Neural cell (in vitro differentiated cells): ENCODE data around the gene THAP2. TPM values are rescaled to one million over a fixed set of nuclear protein-coding genes. Genes with fewer than 3 reads are reported as not detected.

Experiments
- H2AFZ ChIP-seq: fragments of 200-600, 300-800 bp; sonication (generic), shearing (Covaris generic); 2 replicates; pipeline ENCODE4 v1.6.0; 2014; ENCODE audit warnings: low read depth, mild to moderate bottlenecking, antibody characterized with exemption, low read length, moderate library complexity
- H3F3A ChIP-seq: fragments of 200-600 bp; shearing (Covaris generic); 2 replicates; pipeline ENCODE4 v1.6.1; 2016; ENCODE audit warnings: mild to moderate bottlenecking, moderate library complexity, mixed read lengths, antibody characterized with exemption, low read length; ENCODE audit not compliant: insufficient read depth, poor library complexity, severe bottlenecking
- H3K27ac ChIP-seq: fragments of 200-600, 300-800 bp; sonication (generic), shearing (Covaris generic); 2 replicates; pipeline ENCODE4 v1.5.1; 2014; ENCODE audit warnings: mild to moderate bottlenecking, low read length, moderate library complexity
- H3K27me3 ChIP-seq: fragments of 300-800, 200-600 bp; sonication (generic), shearing (Covaris generic); 2 replicates; pipeline ENCODE4 v1.6.0; 2014; ENCODE audit warnings: mild to moderate bottlenecking, low read depth, low read length, moderate library complexity; ENCODE audit not compliant: insufficient read depth
- H3K36me3 ChIP-seq: fragments of 300-800, 200-600 bp; sonication (generic), shearing (Covaris generic); 2 replicates; pipeline ENCODE4 v1.5.1; 2014; ENCODE audit warnings: mild to moderate bottlenecking, antibody characterized with exemption, low read length, moderate library complexity; ENCODE audit not compliant: insufficient read depth
- H3K4me2 ChIP-seq: fragments of 300-800, 200-600 bp; sonication (generic), shearing (Covaris generic); 2 replicates; pipeline ENCODE4 v1.6.0; 2014; ENCODE audit warnings: mild to moderate bottlenecking, low read length
- H3K4me3 ChIP-seq: fragments of 300-800, 200-600 bp; sonication (generic), shearing (Covaris generic); 2 replicates; pipeline ENCODE4 v1.5.1; 2014; ENCODE audit warnings: mild to moderate bottlenecking, low read length, moderate library complexity
- H3K79me2 ChIP-seq: fragments of 200-600 bp; shearing (Covaris generic); replicated peaks from 2 replicates; pipeline ENCODE4 v1.6.0; 2014; ENCODE audit warnings: mild to moderate bottlenecking, low read length, moderate library complexity; ENCODE audit not compliant: insufficient read depth
- H3K9ac ChIP-seq: fragments of 300-800, 200-600 bp; sonication (generic), shearing (Covaris generic); 2 replicates; pipeline ENCODE4 v1.6.1; 2016; ENCODE audit warnings: mild to moderate bottlenecking, low read length, mixed read lengths
- H3K9me2 ChIP-seq: fragments of 200-600 bp; shearing (Covaris generic); 2 replicates; pipeline ENCODE4 v1.6.1; 2016; ENCODE audit warnings: mild to moderate bottlenecking, low read length, mixed read lengths; ENCODE audit not compliant: insufficient read depth
- H3K9me3 ChIP-seq: fragments of 200-600, 300-800 bp; sonication (generic), shearing (Covaris generic); 2 replicates; pipeline ENCODE4 v1.6.1; 2016; ENCODE audit warnings: mild to moderate bottlenecking, mixed run types, low read length, moderate library complexity, mixed read lengths
- H4K20me1 ChIP-seq: fragments of 200-600 bp; shearing (Covaris generic); 2 replicates; pipeline ENCODE4 v1.6.1; 2016; ENCODE audit warnings: mild to moderate bottlenecking, mixed run types; ENCODE audit not compliant: insufficient read depth
- CTCF ChIP-seq: fragments of 450-650 bp; IDR thresholded peaks from 2 replicates; pipeline ENCODE4 v1.5.1; 2014; ENCODE audit warnings: antibody characterized with exemption, mild to moderate bottlenecking, moderate library complexity; ENCODE audit not compliant: poor library complexity, severe bottlenecking
- EP300 ChIP-seq: fragments of 450-650 bp; conservative IDR thresholded peaks from 2 replicates; pipeline ENCODE4 v1.6.1; 2014; ENCODE audit warnings: antibody characterized with exemption, mild to moderate bottlenecking, moderate library complexity; ENCODE audit not compliant: poor library complexity, severe bottlenecking
- EZH2 ChIP-seq: fragments of 200-600, 300-800 bp; shearing (Covaris generic), sonication (generic); IDR thresholded peaks from 2 replicates; pipeline ENCODE4 v1.6.1; 2014; ENCODE audit warnings: antibody characterized with exemption, low read length, borderline replicate concordance, mild to moderate bottlenecking; ENCODE audit not compliant: insufficient read depth, poor library complexity, severe bottlenecking
- MXI1 ChIP-seq: fragments of 450-650 bp; conservative IDR thresholded peaks from 2 replicates; pipeline ENCODE4 v1.6.1; 2014; ENCODE audit warnings: antibody characterized with exemption, mild to moderate bottlenecking; ENCODE audit not compliant: poor library complexity, severe bottlenecking
- POLR2AphosphoS5 ChIP-seq: IDR thresholded peaks from 2 replicates; pipeline ENCODE4 v1.6.1; 2012
- RAD21 ChIP-seq: fragments of 450-650 bp; conservative IDR thresholded peaks from 2 replicates; pipeline ENCODE4 v1.6.1; 2014; ENCODE audit warnings: antibody characterized with exemption, mild to moderate bottlenecking, moderate library complexity
- REST ChIP-seq: IDR thresholded peaks from 2 replicates; pipeline ENCODE4 v1.6.1; 2012; ENCODE audit warnings: borderline replicate concordance
- SMC3 ChIP-seq: fragments of 450-650 bp; conservative IDR thresholded peaks from 2 replicates; pipeline ENCODE4 v1.6.1; 2014; ENCODE audit warnings: antibody characterized with exemption, mild to moderate bottlenecking, moderate library complexity; ENCODE audit not compliant: poor library complexity
- TAF1 ChIP-seq: IDR thresholded peaks from 2 replicates; pipeline ENCODE4 v1.6.1; 2012; ENCODE audit warnings: low read depth
- polyA plus RNA-seq: library from polyadenylated mRNA; depleted of rRNA; stranded (reverse); fragments of >200 nt; gene quantifications from 2 replicates; pipeline ENCODE4 v1.2.3, GENCODE V29; 2014

The THAP2 gene
- polyA plus RNA-seq, 1 donor from 2014 or later, result 15.5 TPM

DNA sequence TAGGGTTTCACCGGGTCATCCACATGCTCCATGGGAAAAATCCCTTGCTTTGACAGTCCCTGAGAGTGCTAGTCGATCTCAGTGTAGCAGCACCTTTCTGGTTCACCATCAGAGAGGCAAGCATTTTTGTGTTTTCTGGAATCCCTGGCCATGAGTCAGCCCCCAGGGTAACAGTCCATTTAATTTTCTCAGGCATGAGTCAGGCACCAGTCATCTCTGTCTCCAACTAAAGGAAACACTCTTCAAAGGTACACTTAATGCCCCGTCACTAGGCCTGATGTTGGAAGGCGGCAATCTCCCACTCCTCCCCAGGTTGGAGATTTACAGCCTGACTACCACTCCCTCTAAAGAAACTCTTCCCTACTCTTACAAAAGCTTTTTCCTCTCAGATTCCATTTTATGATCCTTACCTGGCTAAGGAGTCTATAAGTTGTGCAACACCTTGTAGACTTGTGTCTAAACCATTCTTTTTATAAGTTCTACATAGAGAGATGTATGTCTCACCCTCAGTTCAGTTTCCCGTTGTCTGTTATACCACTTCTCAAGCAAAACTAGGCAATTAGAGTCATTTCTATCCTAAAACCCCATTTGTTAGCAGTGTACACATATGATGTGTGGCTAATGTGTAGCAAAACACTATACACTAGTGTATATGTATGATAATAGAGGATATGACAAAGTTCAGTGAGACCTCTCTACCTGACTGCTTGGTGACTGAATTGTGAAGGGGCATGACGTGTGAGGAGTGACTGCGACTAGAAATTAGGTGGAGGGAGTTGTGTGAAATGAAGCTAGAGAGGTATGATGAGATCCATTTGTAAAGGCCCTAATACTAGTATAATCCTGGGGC, 46.4 kb downstream of the THAP2 start:
- no peak overlapping the region for H3K4me2 ChIP-seq
- H3K79me2 ChIP-seq, result no peaks in the 10 kb centered on the region

DNA sequence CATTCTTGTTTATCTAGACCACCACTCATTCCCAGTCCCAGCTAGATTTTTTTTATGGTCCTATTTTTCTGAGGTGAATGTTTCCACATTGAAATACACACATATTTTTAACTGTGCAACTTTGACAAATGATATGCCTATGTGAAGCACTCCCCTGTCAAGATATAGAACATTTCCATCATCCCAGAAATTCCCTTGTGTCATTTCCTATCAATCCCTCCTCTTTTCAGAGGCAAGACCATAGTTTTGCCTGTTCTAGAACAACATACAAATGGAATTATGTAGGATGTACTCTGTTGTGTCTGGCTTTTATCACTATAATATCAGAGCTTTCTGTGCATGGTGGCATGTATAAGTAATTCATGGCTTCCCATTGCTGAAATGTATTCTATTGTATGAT, 54.5 kb downstream of the THAP2 start:
- TF ChIP-seq TAF1 (no peak), EP300 (peak; percentile 38), SMC3 (no peak), RAD21 (no peak), CTCF (no peak), REST (peak; percentile 46)
- Histone ChIP-seq H3K27me3 (no peaks in the 10 kb centered on the region), H2AFZ (no peak overlapping the region), H3K79me2 (no peaks in the 10 kb centered on the region), H4K20me1 (no peaks in the 10 kb centered on the region), H3F3A (no peaks in the 10 kb centered on the region), H3K4me3 (no peak overlapping the region), H3K36me3 (no peaks in the 10 kb centered on the region), H3K9ac (no peak overlapping the region), H3K9me2 (no peaks in the 10 kb centered on the region), H3K4me2 (no peak overlapping the region), H3K9me3 (no peaks in the 10 kb centered on the region), H3K27ac (peak overlapping the region; percentile 37)

More for the DNA sequence above, 46.4 kb downstream of the THAP2 start:
- H3K9me2 ChIP-seq, result no peaks in the 10 kb centered on the region
- H3K27me3 ChIP-seq, result no peaks in the 10 kb centered on the region
- no peak overlapping the region for H2AFZ ChIP-seq
- H3K9me3 ChIP-seq, result no peaks in the 10 kb centered on the region
- H4K20me1 ChIP-seq, result no peaks in the 10 kb centered on the region
- no peaks in the 10 kb centered on the region for H3K36me3 ChIP-seq
- H3K9ac ChIP-seq, result no peak overlapping the region
- no peaks in the 10 kb centered on the region for H3F3A ChIP-seq
- no peak overlapping the region for H3K4me3 ChIP-seq
- TF ChIP-seq RAD21 (no peak), MXI1 (no peak), TAF1 (no peak), REST (no peak), EP300 (no peak), EZH2 (no peak), POLR2AphosphoS5 (no peak)
- no peak overlapping the region for H3K27ac ChIP-seq
